Endothelial cell of umbilical vein (primary cell): ENCODE measurements around the gene SLC22A4. TPM values are rescaled to one million over a fixed set of nuclear protein-coding genes. Genes with fewer than 3 reads are reported as not detected.
A peak's percentile ranks its signal among the peaks of the same experiment; 100 is the strongest.

Source experiments
- BruUV-seq: library from RNA; stranded (reverse); fragments of 400-500 nt; replicated peaks from 2 replicates; lab custom pipeline; 2021; lab: Mats Ljungman, UMichigan
- CTCF ChIA-PET: fragments of 300-600, 350-600 bp; sonication (Branson Sonifier 250); formaldehyde crosslinking; loops from one replicate; lab custom pipeline; 2021; ENCODE audit warnings: antibody characterized with exemption, inconsistent platforms; lab: Charles Lee
- POLR2A ChIA-PET: fragments of 300-600, 350-600 bp; sonication (Branson Sonifier 250); formaldehyde crosslinking; loops from one replicate; lab custom pipeline; 2021; ENCODE audit warnings: antibody characterized with exemption, inconsistent platforms; lab: Charles Lee
- DNase-seq: peaks from one replicate; pipeline ENCODE4 v3.0.0-alpha.2; 2011; ENCODE audit warnings: low read depth, low spot score
- FAIRE-seq: peaks from 2 replicates; lab custom pipeline; 2011; peaks lifted over from hg19 to GRCh38; lab: Jason Lieb, UNC
- H2AFZ ChIP-seq: 2 replicates; pipeline ENCODE4 v1.6.0; 2012; ENCODE audit warnings: low read depth, low read length, control low read depth, inconsistent platforms
- H3K27ac ChIP-seq: 2 replicates; pipeline ENCODE4 v1.5.1; 2011; ENCODE audit warnings: low read depth, mild to moderate bottlenecking, control low read depth, low read length, moderate library complexity; ENCODE audit not compliant: insufficient read depth
- H3K27me3 ChIP-seq, 2 experiments: 2 replicates each; pipeline versions ENCODE4 v1.6.0 to v1.6.1; 2011; ENCODE audit warnings: low read length in 2 of 2, mixed read lengths in 1 of 2; ENCODE audit not compliant: control insufficient read depth in 2 of 2, insufficient read depth in 2 of 2
- H3K36me3 ChIP-seq, 2 experiments: 2 replicates in 1 of 2; 3 replicates in 1 of 2; pipeline ENCODE4 v1.5.1; 2011; ENCODE audit warnings: low read length in 2 of 2, mild to moderate bottlenecking in 1 of 2, moderate library complexity in 1 of 2; ENCODE audit not compliant: control insufficient read depth in 2 of 2, insufficient read depth in 2 of 2; ENCODE audit errors: extremely low read depth in 1 of 2
- H3K4me1 ChIP-seq: 3 replicates; pipeline ENCODE4 v1.5.1; 2011; ENCODE audit warnings: mild to moderate bottlenecking, low read length; ENCODE audit not compliant: control insufficient read depth, insufficient read depth; ENCODE audit errors: extremely low read depth
- H3K4me2 ChIP-seq: 2 replicates; pipeline ENCODE4 v1.6.1; 2011; ENCODE audit warnings: low read length, control low read depth, mixed read lengths; ENCODE audit not compliant: insufficient read depth
- H3K4me3 ChIP-seq, 3 experiments: fragments of 200-600 bp in 1 of 3; sonication (generic), shearing (Covaris generic) in 1 of 3; replicated peaks in 1 of 3; 2 replicates each; pipeline ENCODE4 v1.5.1; 2011 to 2016; ENCODE audit warnings: control low read depth in 3 of 3, low read length in 3 of 3, mild to moderate bottlenecking in 2 of 3, inconsistent platforms in 1 of 3, low read depth in 1 of 3, moderate library complexity in 1 of 3; ENCODE audit not compliant: insufficient read depth in 1 of 3
- H3K79me2 ChIP-seq: 2 replicates; pipeline ENCODE4 v1.6.0; 2012; ENCODE audit warnings: low read length, inconsistent platforms; ENCODE audit not compliant: control insufficient read depth, insufficient read depth
- H3K9ac ChIP-seq: replicated peaks from 2 replicates; pipeline ENCODE3; 2011; ENCODE audit warnings: low read length, control low read depth; ENCODE audit not compliant: insufficient read depth; ENCODE audit errors: extremely low read depth
- H3K9me1 ChIP-seq: replicated peaks from 3 replicates; pipeline ENCODE4 v1.6.0; 2011; ENCODE audit warnings: mild to moderate bottlenecking, low read length; ENCODE audit not compliant: control insufficient read depth, insufficient read depth; ENCODE audit errors: extremely low read depth
- H3K9me3 ChIP-seq: replicated peaks from 2 replicates; pipeline ENCODE4 v1.5.1; 2012; ENCODE audit warnings: low read length, inconsistent platforms; ENCODE audit not compliant: control insufficient read depth, insufficient read depth
- H4K20me1 ChIP-seq: replicated peaks from 2 replicates; pipeline ENCODE3; 2011; ENCODE audit warnings: mild to moderate bottlenecking, low read length; ENCODE audit not compliant: control insufficient read depth, insufficient read depth; ENCODE audit errors: extremely low read depth
- CTCF ChIP-seq, 2 donors: IDR thresholded peaks; 1 replicate in 1 of 2; 2 replicates in 1 of 2; pipeline ENCODE4 v1.5.1; 2011; ENCODE audit warnings: low read length in 2 of 2, mild to moderate bottlenecking in 2 of 2, moderate library complexity in 2 of 2, control low read depth in 1 of 2, inconsistent platforms in 1 of 2, low read depth in 1 of 2; ENCODE audit not compliant: insufficient read depth in 1 of 2; ENCODE audit errors: extremely low read depth in 1 of 2
- MYC ChIP-seq: IDR thresholded peaks from one replicate; pipeline ENCODE4 v1.6.1; 2011; ENCODE audit warnings: mild to moderate bottlenecking, low read depth, low read length
- POLR2AphosphoS5 ChIP-seq: IDR thresholded peaks from 2 replicates; pipeline ENCODE4 v1.6.1; 2012; ENCODE audit warnings: low read depth, mild to moderate bottlenecking, control low read depth, low read length, moderate library complexity; ENCODE audit not compliant: insufficient read depth
- dilution Hi-C: fragments of 300-500 bp; cut with MboI; formaldehyde crosslinking; loops from one replicate; pipeline ENCODE4 v1.15.0; 2019; ENCODE audit warnings: low sequenced_read_pairs; ENCODE audit not compliant: extremely low pct_ligation_motif_present
- intact Hi-C: fragments of 100-400 bp; cut with micrococcal nuclease; formaldehyde crosslinking; loops from one replicate; pipeline ENCODE4 v1.10.0; 2022
- polyA plus RNA-seq, 4 experiments: library from polyadenylated mRNA; depleted of rRNA in 3 of 4; stranded (reverse) in 3 of 4; unstranded in 1 of 4; fragments of >200 nt; gene quantifications; 2 replicates each; pipeline versions ENCODE4 v1.2.1 to v1.2.3, GENCODE V29; 2011 to 2012; ENCODE audit warnings: missing spikeins in 1 of 4
- total RNA-seq: library from RNA; stranded (reverse); gene quantifications from 2 replicates; pipeline ENCODE4 v1.2.3, GENCODE V29; 2021

Gene SLC22A4
- total and polyA plus RNA-seq, 2 donors (not counting 3 experiments of a cell fraction or from before 2014, with no cell fraction given), result 4.9 to 6.9 TPM

- H3K27ac ChIP-seq, result no peak overlapping the region
- no peak overlapping the region for H2AFZ ChIP-seq
- peaks cover 0 to 2% of the 10 kb centered on the region in 2 experiments for H3K27me3 ChIP-seq
- no TSS peak for BruUV-seq
- H3K9me1 ChIP-seq, result no peaks in the 10 kb centered on the region
- H3K79me2 ChIP-seq, result no peaks in the 10 kb centered on the region
- TF ChIP-seq MYC (no peak), CTCF (IDR thresholded peaks at IDR 0.05; ENCODE audit: extremely low read depth in 1 of 2, insufficient read depth in 1 of 2, low read depth in 1 of 2, low read length in 2 of 2) (peak; percentile 69 to 71)
- no peak overlapping the region for H3K4me3 ChIP-seq
- no peaks in the 10 kb centered on the region for H3K4me1 ChIP-seq
- dilution Hi-C loops (no loop called here), intact Hi-C loops (loop anchor here (1.0 kb wide), 1 partner anchor 45 kb away; no protein-coding TSS in a partner anchor)
- H3K9me3 ChIP-seq, result no peaks in the 10 kb centered on the region
- CTCF ChIA-PET, result interaction anchor here (1.0 to 2.7 kb wide), 5 partner anchors 10 to 218 kb away, joined by 3 to 21 read pairs (median 4); partner anchors contain the start of gene SLC22A5
- DNase-seq (peak; percentile 62), FAIRE-seq (peak; percentile 79)
- H3K4me2 ChIP-seq, result no peak overlapping the region
- H3K36me3 ChIP-seq, result no peaks in the 10 kb centered on the region
- no peak overlapping the region for H3K9ac ChIP-seq
- POLR2A ChIA-PET, result no interaction called here
- H4K20me1 ChIP-seq, result no peaks in the 10 kb centered on the region
Measured at GRCh38 chr5:132283423-132284043, 10.7 kb upstream of the SLC22A4 start.

GRCh38 chr5:132289097-132289496 lies 5.1 kb upstream of the SLC22A4 start:
- Histone ChIP-seq H3K36me3 (no peaks in the 10 kb centered on the region), H3K79me2 (no peaks in the 10 kb centered on the region), H3K9me3 (no peaks in the 10 kb centered on the region), H2AFZ (no peak overlapping the region), H3K9ac (no peak overlapping the region), H3K4me1 (peaks cover 8% of the 10 kb centered on the region), H3K4me2 (no peak overlapping the region), H3K27me3 (no peaks in the 10 kb centered on the region), H3K4me3 (no peak overlapping the region), H3K9me1 (no peaks in the 10 kb centered on the region), H3K27ac (no peak overlapping the region), H4K20me1 (no peaks in the 10 kb centered on the region)
- dilution Hi-C loops (no loop called here), intact Hi-C loops (no loop called here)
- no TSS peak for BruUV-seq
- CTCF ChIA-PET, result interaction anchor here (4.6 kb wide), 1 partner anchor 17 kb away, joined by 15 read pairs; no protein-coding TSS in a partner anchor
- POLR2A ChIA-PET, result no interaction called here
- DNase-seq (no peak), FAIRE-seq (no peak)
- TF ChIP-seq POLR2AphosphoS5, result no peak
